Measurements from ENCODE around the gene TRIO.

DNA sequence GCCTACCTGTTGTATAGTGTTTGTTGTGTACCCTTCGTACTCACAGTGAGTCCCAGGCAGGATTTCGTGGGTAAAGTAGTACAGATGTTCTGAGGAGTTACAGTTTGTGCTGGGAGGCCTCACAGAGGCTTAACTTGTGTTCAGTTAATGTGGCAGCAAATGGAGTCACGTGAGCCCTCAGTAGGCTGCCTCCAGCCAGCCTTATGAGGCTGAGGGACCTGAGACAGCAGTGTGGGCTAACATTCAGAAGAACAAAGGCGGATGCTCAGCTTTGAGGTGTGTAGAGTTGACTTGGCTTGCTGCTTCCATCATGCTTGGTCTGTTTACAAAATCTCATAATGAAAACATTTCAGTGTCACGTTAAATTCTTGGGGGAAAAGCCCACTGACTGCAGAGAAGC is 118.1 kb downstream of the TRIO start:
- TF ChIP-seq EZH2 (IDR thresholded peaks at IDR 0.05; ENCODE audit: borderline replicate concordance) = no peak
- TF ChIP-seq, protein P1, sequence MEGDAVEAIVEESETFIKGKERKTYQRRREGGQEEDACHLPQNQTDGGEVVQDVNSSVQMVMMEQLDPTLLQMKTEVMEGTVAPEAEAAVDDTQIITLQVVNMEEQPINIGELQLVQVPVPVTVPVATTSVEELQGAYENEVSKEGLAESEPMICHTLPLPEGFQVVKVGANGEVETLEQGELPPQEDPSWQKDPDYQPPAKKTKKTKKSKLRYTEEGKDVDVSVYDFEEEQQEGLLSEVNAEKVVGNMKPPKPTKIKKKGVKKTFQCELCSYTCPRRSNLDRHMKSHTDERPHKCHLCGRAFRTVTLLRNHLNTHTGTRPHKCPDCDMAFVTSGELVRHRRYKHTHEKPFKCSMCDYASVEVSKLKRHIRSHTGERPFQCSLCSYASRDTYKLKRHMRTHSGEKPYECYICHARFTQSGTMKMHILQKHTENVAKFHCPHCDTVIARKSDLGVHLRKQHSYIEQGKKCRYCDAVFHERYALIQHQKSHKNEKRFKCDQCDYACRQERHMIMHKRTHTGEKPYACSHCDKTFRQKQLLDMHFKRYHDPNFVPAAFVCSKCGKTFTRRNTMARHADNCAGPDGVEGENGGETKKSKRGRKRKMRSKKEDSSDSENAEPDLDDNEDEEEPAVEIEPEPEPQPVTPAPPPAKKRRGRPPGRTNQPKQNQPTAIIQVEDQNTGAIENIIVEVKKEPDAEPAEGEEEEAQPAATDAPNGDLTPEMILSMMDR (IDR thresholded peaks at IDR 0.05; ENCODE audit: poor library complexity) = no peak
- no peak for TF ChIP-seq EZH2phosphoT487 (IDR thresholded peaks at IDR 0.05; ENCODE audit: low read depth, severe bottlenecking, unreplicated experiment)
